SK-N-SH treated with all-trans-retinoic acid at 6 μM for 48 hours (cell line): Measurements from ENCODE around the gene EHBP1.
A peak's percentile ranks its signal among the peaks of the same experiment; 100 is the strongest.

ENCODE experiments used
- ATAC-seq: fragments of 200-7000 bp; cut with Tn5 transposase; 3 replicates; pipeline ENCODE4 v1.9.1; 2020; ENCODE audit warnings: mild to moderate bottlenecking, moderate library complexity
- ARNTL ChIP-seq: fragments of 450-650 bp; formaldehyde crosslinking; IDR thresholded peaks from 2 replicates; pipeline ENCODE4 v1.5.0; 2020; ENCODE audit warnings: low read depth, mild to moderate bottlenecking, moderate library complexity, borderline replicate concordance
- BACH2 ChIP-seq: fragments of 250-450 bp; sonication (Bioruptor Pico); IDR thresholded peaks from 2 replicates; pipeline ENCODE4 v1.9.0; 2021; ENCODE audit warnings: mild to moderate bottlenecking, borderline replicate concordance
- CSDC2 ChIP-seq: fragments of 250-450 bp; sonication (Bioruptor Pico); IDR thresholded peaks from 2 replicates; pipeline ENCODE4 v1.5.0; 2020; ENCODE audit warnings: mild to moderate bottlenecking, moderate library complexity
- ESRRG ChIP-seq: fragments of 250-450 bp; sonication (Bioruptor Pico); IDR thresholded peaks from 2 replicates; pipeline ENCODE4 v1.6.1; 2021; ENCODE audit warnings: mild to moderate bottlenecking
- ISL1 ChIP-seq: fragments of 250-450 bp; sonication (Bioruptor Pico); IDR thresholded peaks from 2 replicates; pipeline ENCODE4 v2.1.2; 2022; ENCODE audit warnings: mild to moderate bottlenecking, moderate library complexity
- PPARA ChIP-seq: fragments of 250-450 bp; sonication (Bioruptor Pico); IDR thresholded peaks from 2 replicates; pipeline ENCODE4 v1.5.0; 2020; ENCODE audit warnings: mild to moderate bottlenecking, borderline replicate concordance
- RARB ChIP-seq: fragments of 250-450 bp; sonication (Bioruptor Pico); IDR thresholded peaks from 2 replicates; pipeline ENCODE4 v1.8.0; 2021; ENCODE audit warnings: mild to moderate bottlenecking, moderate library complexity
- SNAI2 ChIP-seq: fragments of 250-450 bp; sonication (Bioruptor Pico); IDR thresholded peaks from 2 replicates; pipeline ENCODE4 v1.5.0; 2020; ENCODE audit warnings: mild to moderate bottlenecking, moderate library complexity
- TCF4 ChIP-seq: fragments of 250-450 bp; sonication (Bioruptor Pico); IDR thresholded peaks from 2 replicates; pipeline ENCODE4 v1.8.0; 2021; ENCODE audit warnings: mild to moderate bottlenecking, moderate library complexity, borderline replicate concordance
- TOX ChIP-seq: fragments of 250-450 bp; sonication (Bioruptor Pico); IDR thresholded peaks from 2 replicates; pipeline ENCODE4 v1.8.0; 2021; ENCODE audit warnings: mild to moderate bottlenecking, moderate library complexity, borderline replicate concordance
- ZC3H10 ChIP-seq: fragments of 250-450 bp; sonication (Bioruptor Pico); IDR thresholded peaks from 2 replicates; pipeline ENCODE4 v1.5.1; 2021; ENCODE audit warnings: mild to moderate bottlenecking, moderate library complexity
- ZFP3 ChIP-seq: fragments of 250-450 bp; sonication (Bioruptor Pico); IDR thresholded peaks from 2 replicates; pipeline ENCODE4 v1.5.0; 2020; ENCODE audit warnings: mild to moderate bottlenecking, moderate library complexity
- ZFP30 ChIP-seq: fragments of 450-650 bp; formaldehyde crosslinking; IDR thresholded peaks from 2 replicates; pipeline ENCODE4 v1.5.0; 2022; ENCODE audit warnings: mild to moderate bottlenecking, moderate library complexity
- ZNF565 ChIP-seq: fragments of 450-650 bp; formaldehyde crosslinking; conservative IDR thresholded peaks from 2 replicates; pipeline ENCODE4 v1.5.0; 2020; ENCODE audit warnings: low read depth, mild to moderate bottlenecking, moderate library complexity
- ZNF70 ChIP-seq: fragments of 450-650 bp; formaldehyde crosslinking; IDR thresholded peaks from 2 replicates; pipeline ENCODE4 v1.5.0; 2020; ENCODE audit warnings: mild to moderate bottlenecking, moderate library complexity
- ZNF8 ChIP-seq: fragments of 450-650 bp; formaldehyde crosslinking; IDR thresholded peaks from 2 replicates; pipeline ENCODE4 v1.5.0; 2020; ENCODE audit warnings: mild to moderate bottlenecking, moderate library complexity
- TF ChIP-seq, protein P1 (sequence below): fragments of 250-450 bp; sonication (Bioruptor Pico); IDR thresholded peaks from 2 replicates; pipeline ENCODE4 v1.5.0; 2020; ENCODE audit warnings: mild to moderate bottlenecking, moderate library complexity
- TF ChIP-seq, protein P2 (sequence below): fragments of 250-450 bp; sonication (Bioruptor Pico); IDR thresholded peaks from 2 replicates; pipeline ENCODE4 v1.5.1; 2021; ENCODE audit warnings: mild to moderate bottlenecking, moderate library complexity
- TF ChIP-seq, protein P3 (sequence below): fragments of 250-450 bp; sonication (Bioruptor Pico); IDR thresholded peaks from 2 replicates; pipeline ENCODE4 v1.5.1; 2020; ENCODE audit warnings: low read depth, mild to moderate bottlenecking, moderate library complexity
- TF ChIP-seq, protein P4 (sequence below): fragments of 250-450 bp; sonication (Bioruptor Pico); IDR thresholded peaks from 2 replicates; pipeline ENCODE4 v1.8.0; 2021; ENCODE audit warnings: low read depth, mild to moderate bottlenecking, moderate library complexity, borderline replicate concordance
- TF ChIP-seq, protein P5 (sequence below): fragments of 250-450 bp; sonication (Bioruptor Pico); IDR thresholded peaks from 2 replicates; pipeline ENCODE4 v1.8.0; 2020; ENCODE audit warnings: mild to moderate bottlenecking, moderate library complexity, borderline replicate concordance

EHBP1 gene

DNA sequence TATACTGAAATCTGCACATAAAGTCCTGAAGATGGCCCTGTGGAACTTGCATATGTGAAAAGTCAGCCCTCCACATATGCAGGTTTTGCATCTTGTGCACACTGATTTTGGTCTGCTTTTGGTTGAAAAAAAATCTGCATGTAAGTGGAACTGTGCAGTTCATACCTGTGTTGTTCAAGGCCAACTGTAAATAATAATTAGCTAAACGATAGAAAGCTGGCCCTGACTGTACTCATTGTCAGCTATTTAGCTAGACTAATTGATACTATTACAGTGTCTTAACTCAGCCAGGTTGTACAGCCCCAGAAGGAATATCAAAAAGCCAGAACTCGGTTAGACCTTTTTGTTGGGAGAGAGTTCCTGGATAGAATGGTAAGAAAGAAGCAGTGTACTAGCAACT lies 54.5 kb downstream of the EHBP1 start:
- TF ChIP-seq SNAI2 (CRISPR knock-in tag) (no peak), ZFP30 (CRISPR knock-in tag) (no peak), ESRRG (CRISPR knock-in tag) (no peak), ARNTL (CRISPR knock-in tag) (no peak), ZNF70 (CRISPR knock-in tag) (no peak), ZFP3 (no peak), ZNF8 (CRISPR knock-in tag) (no peak), TCF4 (CRISPR knock-in tag) (no peak), CSDC2 (CRISPR knock-in tag) (no peak), ZC3H10 (CRISPR knock-in tag) (no peak), RARB (no peak), ZNF565 (CRISPR knock-in tag) (no peak), PPARA (CRISPR knock-in tag) (no peak)
- TF ChIP-seq, protein P1, sequence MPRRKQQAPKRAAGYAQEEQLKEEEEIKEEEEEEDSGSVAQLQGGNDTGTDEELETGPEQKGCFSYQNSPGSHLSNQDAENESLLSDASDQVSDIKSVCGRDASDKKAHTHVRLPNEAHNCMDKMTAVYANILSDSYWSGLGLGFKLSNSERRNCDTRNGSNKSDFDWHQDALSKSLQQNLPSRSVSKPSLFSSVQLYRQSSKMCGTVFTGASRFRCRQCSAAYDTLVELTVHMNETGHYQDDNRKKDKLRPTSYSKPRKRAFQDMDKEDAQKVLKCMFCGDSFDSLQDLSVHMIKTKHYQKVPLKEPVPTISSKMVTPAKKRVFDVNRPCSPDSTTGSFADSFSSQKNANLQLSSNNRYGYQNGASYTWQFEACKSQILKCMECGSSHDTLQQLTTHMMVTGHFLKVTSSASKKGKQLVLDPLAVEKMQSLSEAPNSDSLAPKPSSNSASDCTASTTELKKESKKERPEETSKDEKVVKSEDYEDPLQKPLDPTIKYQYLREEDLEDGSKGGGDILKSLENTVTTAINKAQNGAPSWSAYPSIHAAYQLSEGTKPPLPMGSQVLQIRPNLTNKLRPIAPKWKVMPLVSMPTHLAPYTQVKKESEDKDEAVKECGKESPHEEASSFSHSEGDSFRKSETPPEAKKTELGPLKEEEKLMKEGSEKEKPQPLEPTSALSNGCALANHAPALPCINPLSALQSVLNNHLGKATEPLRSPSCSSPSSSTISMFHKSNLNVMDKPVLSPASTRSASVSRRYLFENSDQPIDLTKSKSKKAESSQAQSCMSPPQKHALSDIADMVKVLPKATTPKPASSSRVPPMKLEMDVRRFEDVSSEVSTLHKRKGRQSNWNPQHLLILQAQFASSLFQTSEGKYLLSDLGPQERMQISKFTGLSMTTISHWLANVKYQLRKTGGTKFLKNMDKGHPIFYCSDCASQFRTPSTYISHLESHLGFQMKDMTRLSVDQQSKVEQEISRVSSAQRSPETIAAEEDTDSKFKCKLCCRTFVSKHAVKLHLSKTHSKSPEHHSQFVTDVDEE (CRISPR knock-in tag): no peak
- TF ChIP-seq, protein P2, sequence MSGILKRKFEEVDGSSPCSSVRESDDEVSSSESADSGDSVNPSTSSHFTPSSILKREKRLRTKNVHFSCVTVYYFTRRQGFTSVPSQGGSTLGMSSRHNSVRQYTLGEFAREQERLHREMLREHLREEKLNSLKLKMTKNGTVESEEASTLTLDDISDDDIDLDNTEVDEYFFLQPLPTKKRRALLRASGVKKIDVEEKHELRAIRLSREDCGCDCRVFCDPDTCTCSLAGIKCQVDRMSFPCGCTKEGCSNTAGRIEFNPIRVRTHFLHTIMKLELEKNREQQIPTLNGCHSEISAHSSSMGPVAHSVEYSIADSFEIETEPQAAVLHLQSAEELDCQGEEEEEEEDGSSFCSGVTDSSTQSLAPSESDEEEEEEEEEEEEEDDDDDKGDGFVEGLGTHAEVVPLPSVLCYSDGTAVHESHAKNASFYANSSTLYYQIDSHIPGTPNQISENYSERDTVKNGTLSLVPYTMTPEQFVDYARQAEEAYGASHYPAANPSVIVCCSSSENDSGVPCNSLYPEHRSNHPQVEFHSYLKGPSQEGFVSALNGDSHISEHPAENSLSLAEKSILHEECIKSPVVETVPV (CRISPR knock-in tag): no peak
- TF ChIP-seq, protein P3, sequence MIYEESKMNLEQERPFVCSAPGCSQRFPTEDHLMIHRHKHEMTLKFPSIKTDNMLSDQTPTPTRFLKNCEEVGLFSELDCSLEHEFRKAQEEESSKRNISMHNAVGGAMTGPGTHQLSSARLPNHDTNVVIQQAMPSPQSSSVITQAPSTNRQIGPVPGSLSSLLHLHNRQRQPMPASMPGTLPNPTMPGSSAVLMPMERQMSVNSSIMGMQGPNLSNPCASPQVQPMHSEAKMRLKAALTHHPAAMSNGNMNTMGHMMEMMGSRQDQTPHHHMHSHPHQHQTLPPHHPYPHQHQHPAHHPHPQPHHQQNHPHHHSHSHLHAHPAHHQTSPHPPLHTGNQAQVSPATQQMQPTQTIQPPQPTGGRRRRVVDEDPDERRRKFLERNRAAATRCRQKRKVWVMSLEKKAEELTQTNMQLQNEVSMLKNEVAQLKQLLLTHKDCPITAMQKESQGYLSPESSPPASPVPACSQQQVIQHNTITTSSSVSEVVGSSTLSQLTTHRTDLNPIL (CRISPR knock-in tag): no peak
- TF ChIP-seq, protein P4, sequence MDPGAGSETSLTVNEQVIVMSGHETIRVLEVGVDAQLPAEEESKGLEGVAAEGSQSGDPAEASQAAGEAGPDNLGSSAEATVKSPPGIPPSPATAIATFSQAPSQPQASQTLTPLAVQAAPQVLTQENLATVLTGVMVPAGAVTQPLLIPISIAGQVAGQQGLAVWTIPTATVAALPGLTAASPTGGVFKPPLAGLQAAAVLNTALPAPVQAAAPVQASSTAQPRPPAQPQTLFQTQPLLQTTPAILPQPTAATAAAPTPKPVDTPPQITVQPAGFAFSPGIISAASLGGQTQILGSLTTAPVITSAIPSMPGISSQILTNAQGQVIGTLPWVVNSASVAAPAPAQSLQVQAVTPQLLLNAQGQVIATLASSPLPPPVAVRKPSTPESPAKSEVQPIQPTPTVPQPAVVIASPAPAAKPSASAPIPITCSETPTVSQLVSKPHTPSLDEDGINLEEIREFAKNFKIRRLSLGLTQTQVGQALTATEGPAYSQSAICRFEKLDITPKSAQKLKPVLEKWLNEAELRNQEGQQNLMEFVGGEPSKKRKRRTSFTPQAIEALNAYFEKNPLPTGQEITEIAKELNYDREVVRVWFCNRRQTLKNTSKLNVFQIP (CRISPR knock-in tag): no peak

DNA sequence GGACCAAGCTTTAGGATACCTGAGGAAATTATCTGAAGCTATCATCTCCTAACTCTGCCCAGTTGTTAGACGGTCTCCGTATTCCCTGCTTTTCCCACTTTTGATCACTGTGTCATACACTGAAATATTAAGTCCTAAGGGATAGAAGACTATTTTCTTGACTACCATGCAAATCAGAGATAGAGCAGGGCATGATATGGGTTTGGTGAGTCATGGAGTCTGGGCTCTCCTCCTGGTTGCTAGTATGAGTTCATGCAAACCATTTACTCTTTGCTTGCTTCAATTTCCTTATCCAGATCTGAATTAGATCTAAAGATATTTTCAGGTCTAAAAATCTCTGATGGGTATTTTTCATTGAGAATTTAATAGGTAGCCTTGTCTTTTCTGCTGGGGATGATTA lies 55.0 kb downstream of the EHBP1 start:
- ATAC-seq: peak; percentile 91
- TF ChIP-seq ZC3H10 (CRISPR knock-in tag) (no peak), ISL1 (CRISPR knock-in tag) (peak; percentile 33; the same call in 1 of the 2 replicates)

More for the DNA sequence above, 54.5 kb downstream of the EHBP1 start:
- ATAC-seq: 0 out of 3 replicates have a peak, but pooled peaks have one; percentile 20

DNA sequence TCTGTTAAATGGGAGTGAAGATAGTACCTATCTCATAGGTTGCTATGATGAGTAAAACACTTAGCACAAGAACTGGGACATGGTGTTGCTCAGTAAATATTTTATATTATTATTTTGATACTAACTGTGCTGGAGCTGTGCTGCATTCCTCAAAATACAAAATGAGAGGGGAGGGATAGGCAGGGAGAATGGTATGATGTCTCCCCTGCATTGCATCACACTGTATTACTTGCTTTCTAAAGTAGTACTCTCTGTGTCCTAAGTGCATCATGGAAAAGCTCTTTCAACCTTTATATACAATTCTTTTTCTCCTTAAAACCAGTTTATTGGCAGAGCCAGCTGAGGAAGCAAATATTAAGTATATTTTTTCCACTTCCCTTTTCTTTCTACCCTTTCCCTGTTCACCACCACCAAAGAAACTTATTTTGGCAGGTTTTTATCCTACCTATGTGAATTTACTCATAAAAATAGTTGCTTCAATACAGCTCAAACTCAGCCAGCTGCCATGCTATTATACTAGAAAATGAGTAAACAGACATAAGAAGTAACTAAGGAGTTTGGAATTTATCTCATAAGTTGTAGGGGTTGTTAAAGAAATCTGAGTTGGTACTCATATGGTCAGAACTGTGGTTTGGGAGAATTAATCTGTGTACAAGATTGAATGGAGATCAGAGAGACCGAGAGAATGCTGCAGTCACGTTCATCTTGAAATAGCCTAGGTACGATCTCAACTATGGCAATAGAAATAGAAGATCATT lies 60.3 kb downstream of the EHBP1 start:
- TF ChIP-seq ZFP3: no peak
- no peak for TF ChIP-seq ARNTL (CRISPR knock-in tag)
- TF ChIP-seq CSDC2 (CRISPR knock-in tag): no peak
- TF ChIP-seq ZC3H10 (CRISPR knock-in tag): no peak
- TF ChIP-seq SNAI2 (CRISPR knock-in tag): no peak
- TF ChIP-seq, protein P3 (CRISPR knock-in tag): no peak
- no peak for TF ChIP-seq ZNF8 (CRISPR knock-in tag)
- no peak for TF ChIP-seq ESRRG (CRISPR knock-in tag)
- TF ChIP-seq, protein P5, sequence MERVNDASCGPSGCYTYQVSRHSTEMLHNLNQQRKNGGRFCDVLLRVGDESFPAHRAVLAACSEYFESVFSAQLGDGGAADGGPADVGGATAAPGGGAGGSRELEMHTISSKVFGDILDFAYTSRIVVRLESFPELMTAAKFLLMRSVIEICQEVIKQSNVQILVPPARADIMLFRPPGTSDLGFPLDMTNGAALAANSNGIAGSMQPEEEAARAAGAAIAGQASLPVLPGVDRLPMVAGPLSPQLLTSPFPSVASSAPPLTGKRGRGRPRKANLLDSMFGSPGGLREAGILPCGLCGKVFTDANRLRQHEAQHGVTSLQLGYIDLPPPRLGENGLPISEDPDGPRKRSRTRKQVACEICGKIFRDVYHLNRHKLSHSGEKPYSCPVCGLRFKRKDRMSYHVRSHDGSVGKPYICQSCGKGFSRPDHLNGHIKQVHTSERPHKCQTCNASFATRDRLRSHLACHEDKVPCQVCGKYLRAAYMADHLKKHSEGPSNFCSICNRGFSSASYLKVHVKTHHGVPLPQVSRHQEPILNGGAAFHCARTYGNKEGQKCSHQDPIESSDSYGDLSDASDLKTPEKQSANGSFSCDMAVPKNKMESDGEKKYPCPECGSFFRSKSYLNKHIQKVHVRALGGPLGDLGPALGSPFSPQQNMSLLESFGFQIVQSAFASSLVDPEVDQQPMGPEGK: no peak
- no peak for TF ChIP-seq RARB
- TF ChIP-seq, protein P2 (CRISPR knock-in tag): no peak
- no peak for TF ChIP-seq BACH2 (CRISPR knock-in tag)
- no peak for TF ChIP-seq ISL1 (CRISPR knock-in tag)
- no peak for TF ChIP-seq PPARA (CRISPR knock-in tag)
- no peak for TF ChIP-seq TCF4 (CRISPR knock-in tag)
- no peak for TF ChIP-seq ZNF565 (CRISPR knock-in tag)
- TF ChIP-seq TOX (CRISPR knock-in tag): no peak
- no peak for ATAC-seq
